Keratinocyte (primary cell): Measurements from ENCODE around the gene GM2A.

Experiments used
- CTCF ChIP-seq, 3 experiments: IDR thresholded peaks in 1 of 3; conservative IDR thresholded peaks in 1 of 3; optimal IDR thresholded peaks in 1 of 3; 2 replicates in 2 of 3; 3 replicates in 1 of 3; pipeline versions ENCODE3 to v1.5.1; 2011; ENCODE audit warnings: low read length in 3 of 3, mild to moderate bottlenecking in 3 of 3, moderate library complexity in 2 of 3, control low read depth in 1 of 3, inconsistent platforms in 1 of 3; ENCODE audit not compliant: insufficient read depth in 2 of 3; ENCODE audit errors: extremely low read depth in 1 of 3
- EZH2 ChIP-seq: IDR thresholded peaks from one replicate; pipeline ENCODE4 v1.6.1; 2012; ENCODE audit warnings: inconsistent platforms, mild to moderate bottlenecking, low read length, moderate library complexity

- TF ChIP-seq EZH2 (no peak), CTCF (optimal IDR thresholded peaks at IDR 0.05 in 1 of 3, IDR thresholded peaks at IDR 0.05 in 1 of 3, conservative IDR thresholded peaks at IDR 0.05 in 1 of 3; ENCODE audit: extremely low read depth in 1 of 3, insufficient read depth in 2 of 3, low read length in 3 of 3) (no peak)
Observed at GRCh38 chr5:151222054-151222789, 30.8 kb upstream of the GM2A start.
